Measurements from ENCODE around the gene ANKRD30B. TPM values are rescaled to one million over a fixed set of nuclear protein-coding genes. Genes with fewer than 3 reads are reported as not detected.
"Not testable (repeated sequence)": the region's sequence is repeated elsewhere in the genome, so short reads cannot be mapped to it uniquely, and the experiment has no call there.

Gene ANKRD30B
- total RNA-seq, 2 donors from 2014 or later, result not detected

DNA sequence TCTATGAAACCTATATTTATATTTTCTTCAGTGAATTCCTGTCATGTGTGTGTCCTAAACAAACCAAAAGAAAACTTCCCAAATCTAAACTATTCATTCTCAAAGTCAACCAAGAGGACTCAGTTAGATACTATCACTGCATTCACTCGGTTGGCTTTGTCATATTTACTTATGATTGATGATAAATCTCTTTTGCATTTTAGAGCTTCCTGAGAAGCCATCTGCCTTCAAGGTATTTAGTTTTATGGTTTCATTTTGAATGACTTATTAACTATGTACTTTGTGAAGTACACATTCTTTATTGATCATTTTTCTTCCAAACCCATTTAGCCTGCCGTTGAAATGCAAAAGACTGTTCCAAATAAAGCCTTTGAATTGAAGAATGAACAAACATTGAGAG is 36.2 kb downstream of the ANKRD30B start:
- H3K27ac ChIP-seq, result no peak overlapping the region
- TF ChIP-seq, protein P1, sequence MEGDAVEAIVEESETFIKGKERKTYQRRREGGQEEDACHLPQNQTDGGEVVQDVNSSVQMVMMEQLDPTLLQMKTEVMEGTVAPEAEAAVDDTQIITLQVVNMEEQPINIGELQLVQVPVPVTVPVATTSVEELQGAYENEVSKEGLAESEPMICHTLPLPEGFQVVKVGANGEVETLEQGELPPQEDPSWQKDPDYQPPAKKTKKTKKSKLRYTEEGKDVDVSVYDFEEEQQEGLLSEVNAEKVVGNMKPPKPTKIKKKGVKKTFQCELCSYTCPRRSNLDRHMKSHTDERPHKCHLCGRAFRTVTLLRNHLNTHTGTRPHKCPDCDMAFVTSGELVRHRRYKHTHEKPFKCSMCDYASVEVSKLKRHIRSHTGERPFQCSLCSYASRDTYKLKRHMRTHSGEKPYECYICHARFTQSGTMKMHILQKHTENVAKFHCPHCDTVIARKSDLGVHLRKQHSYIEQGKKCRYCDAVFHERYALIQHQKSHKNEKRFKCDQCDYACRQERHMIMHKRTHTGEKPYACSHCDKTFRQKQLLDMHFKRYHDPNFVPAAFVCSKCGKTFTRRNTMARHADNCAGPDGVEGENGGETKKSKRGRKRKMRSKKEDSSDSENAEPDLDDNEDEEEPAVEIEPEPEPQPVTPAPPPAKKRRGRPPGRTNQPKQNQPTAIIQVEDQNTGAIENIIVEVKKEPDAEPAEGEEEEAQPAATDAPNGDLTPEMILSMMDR (IDR thresholded peaks at IDR 0.05), result no peak

DNA sequence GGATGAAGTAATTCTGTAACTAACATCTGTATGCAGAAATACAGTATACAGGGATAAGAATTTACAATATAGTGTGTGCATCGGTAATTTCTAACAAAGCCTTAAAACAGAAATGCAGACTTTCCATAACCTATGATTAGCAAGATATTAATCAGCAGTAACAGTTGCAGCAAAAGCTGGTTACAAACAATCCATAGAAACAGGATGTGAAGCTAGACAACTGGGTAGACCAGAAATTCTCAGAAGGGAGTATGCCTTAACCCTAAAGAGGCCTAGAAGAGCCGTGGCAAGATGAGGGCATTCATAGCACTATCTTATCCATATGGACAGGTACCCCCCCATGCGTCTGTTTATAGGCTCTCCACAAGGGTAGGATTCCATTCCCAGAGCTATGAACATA is 48.9 kb downstream of the ANKRD30B start:
- not testable (repeated sequence) for H3K27ac ChIP-seq; H3K27me3 ChIP-seq (replicated peaks; ENCODE audit: insufficient read depth); H3K9me3 ChIP-seq; ATAC-seq (ENCODE audit: insufficient number of reproducible peaks, low FRiP score, low read depth); DNase-seq (ENCODE audit: low spot score); H3K4me3 ChIP-seq; H3K4me1 ChIP-seq (ENCODE audit: control insufficient read depth in 1 of 2, low read depth in 2 of 2); H3K36me3 ChIP-seq

More for the DNA sequence above, 36.2 kb downstream of the ANKRD30B start:
- Histone ChIP-seq H3K4me1 (ENCODE audit: control insufficient read depth in 1 of 2, low read depth in 2 of 2) (no peaks in the 10 kb centered on the region), H3K4me3 (no peak overlapping the region), H3K27me3 (replicated peaks; ENCODE audit: insufficient read depth) (no peaks in the 10 kb centered on the region), H3K36me3 (no peaks in the 10 kb centered on the region), H3K9me3 (no peaks in the 10 kb centered on the region)
- no peak for DNase-seq (ENCODE audit: low spot score)
- ATAC-seq (ENCODE audit: insufficient number of reproducible peaks, low FRiP score, low read depth), result no peak

DNA sequence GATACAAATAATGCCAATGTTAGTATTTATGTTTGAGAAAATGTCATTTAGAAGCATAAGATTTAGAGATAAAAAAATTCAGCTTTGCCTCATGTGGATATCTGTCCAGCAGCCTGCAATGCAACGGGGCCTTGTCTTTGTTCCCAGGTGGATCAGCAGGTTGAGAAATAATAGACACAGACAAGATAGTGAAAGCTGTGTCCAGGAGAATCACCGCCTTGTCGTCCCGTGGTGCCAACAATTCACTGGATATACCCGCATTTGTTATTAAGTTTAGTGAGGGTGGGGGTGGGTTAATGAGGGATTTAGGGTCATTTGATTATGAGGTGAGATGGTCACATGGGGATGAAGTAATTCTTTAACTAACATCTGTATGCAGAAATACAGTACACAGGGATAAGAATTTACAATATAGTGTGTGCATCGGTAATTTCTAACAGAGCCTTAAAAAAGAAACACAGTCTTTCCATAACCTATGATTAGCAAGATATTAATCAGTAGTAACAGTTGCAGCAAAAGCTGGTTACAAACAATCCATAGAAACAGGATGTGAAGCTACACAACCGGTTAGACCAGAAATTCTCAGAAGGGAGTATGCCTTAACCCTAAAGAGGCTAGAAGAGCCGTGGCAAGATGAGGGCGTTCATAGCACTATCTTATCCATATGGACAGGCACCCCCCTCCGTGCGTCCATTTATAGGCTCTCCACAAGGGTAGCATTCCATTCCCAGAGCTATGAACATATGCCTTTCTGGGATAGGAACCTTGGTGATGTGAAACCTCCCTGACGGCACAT is 50.2 kb downstream of the ANKRD30B start:
- H3K27me3 ChIP-seq (replicated peaks; ENCODE audit: insufficient read depth); H3K27ac ChIP-seq; DNase-seq (ENCODE audit: low spot score); H3K4me1 ChIP-seq (ENCODE audit: control insufficient read depth in 1 of 2, low read depth in 2 of 2); H3K4me3 ChIP-seq; H3K36me3 ChIP-seq; ATAC-seq (ENCODE audit: insufficient number of reproducible peaks, low FRiP score, low read depth); H3K9me3 ChIP-seq: not testable (repeated sequence)

DNA sequence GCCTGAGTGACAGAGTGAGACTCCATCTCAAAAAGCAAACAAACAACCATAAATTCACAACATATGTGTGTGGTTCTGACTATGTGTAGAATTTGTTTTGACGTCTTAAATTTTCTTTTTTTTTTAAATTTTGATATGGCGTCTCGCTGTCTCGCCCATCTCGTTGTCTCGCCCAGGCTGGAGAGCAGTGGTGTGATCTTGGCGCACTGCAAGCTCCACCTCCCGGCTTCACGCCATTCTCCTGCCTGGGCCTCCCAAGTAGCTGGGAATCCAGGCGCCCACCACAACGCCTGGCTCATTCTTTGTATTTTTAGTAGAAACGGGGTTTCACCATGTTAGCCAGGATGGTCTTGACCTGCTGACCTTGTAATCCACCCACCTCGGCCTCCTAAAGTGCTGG is 63.1 kb downstream of the ANKRD30B start:
- not testable (repeated sequence) for H3K9me3 ChIP-seq; H3K27ac ChIP-seq; H3K4me1 ChIP-seq (ENCODE audit: control insufficient read depth in 1 of 2, low read depth in 2 of 2); H3K27me3 ChIP-seq (replicated peaks; ENCODE audit: insufficient read depth); ATAC-seq (ENCODE audit: insufficient number of reproducible peaks, low FRiP score, low read depth); H3K4me3 ChIP-seq; DNase-seq (ENCODE audit: low spot score); H3K36me3 ChIP-seq

DNA sequence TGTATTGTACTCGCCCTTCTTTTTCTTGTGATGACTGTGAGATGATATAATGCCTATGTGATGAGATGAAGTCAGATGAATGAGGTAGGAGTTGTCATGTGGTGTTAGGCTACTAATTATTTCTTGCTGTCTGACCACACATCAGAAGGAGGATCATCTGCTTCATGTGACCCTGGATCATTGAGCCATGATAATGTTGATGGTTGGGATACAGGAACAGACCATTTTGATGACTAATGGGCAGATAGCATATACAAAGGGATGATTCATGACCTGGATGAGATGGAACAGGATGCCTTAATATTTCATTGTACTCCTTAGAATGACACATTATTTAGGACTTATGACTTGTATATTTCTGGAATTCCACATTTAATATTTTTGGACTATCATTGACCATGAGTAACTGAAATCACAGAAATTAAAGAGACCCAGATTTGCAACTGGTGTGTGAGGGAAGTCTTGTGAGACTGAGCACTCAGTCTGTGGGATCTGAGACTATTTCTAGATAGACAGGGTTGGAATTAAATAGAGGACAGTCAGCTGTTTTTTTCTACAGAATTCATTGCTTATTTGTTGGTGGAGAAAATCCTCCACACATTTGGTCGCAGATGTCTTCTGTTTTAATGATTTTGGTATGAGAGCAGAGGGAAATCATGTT is 79.1 kb downstream of the ANKRD30B start:
- H3K36me3 ChIP-seq; H3K9me3 ChIP-seq; DNase-seq (ENCODE audit: low spot score); H3K4me3 ChIP-seq; H3K27ac ChIP-seq; H3K4me1 ChIP-seq (ENCODE audit: control insufficient read depth in 1 of 2, low read depth in 2 of 2); H3K27me3 ChIP-seq (replicated peaks; ENCODE audit: insufficient read depth); ATAC-seq (ENCODE audit: insufficient number of reproducible peaks, low FRiP score, low read depth): not testable (repeated sequence)

DNA sequence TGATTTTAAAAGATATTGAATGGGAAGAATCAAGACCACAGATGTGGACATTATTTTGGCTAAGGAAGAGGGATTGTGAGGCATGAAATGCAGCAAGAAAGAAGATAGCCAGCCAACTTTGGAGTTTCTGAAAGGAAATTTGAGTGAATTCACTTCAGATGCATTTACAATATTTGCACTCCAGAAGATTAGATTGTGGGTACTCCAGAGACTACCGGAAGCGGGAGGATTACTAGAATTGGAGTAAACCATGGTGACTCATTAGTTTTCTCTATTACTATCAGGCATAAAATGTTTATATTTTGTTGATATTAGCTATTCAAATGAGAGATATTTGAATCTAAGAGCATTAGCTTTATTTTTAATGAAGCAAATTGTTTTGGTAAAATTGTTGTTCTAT is 93.6 kb downstream of the ANKRD30B start:
- H3K36me3 ChIP-seq; H3K4me1 ChIP-seq (ENCODE audit: control insufficient read depth in 1 of 2, low read depth in 2 of 2); DNase-seq (ENCODE audit: low spot score); H3K4me3 ChIP-seq; H3K27ac ChIP-seq; H3K9me3 ChIP-seq; ATAC-seq (ENCODE audit: insufficient number of reproducible peaks, low FRiP score, low read depth); H3K27me3 ChIP-seq (replicated peaks; ENCODE audit: insufficient read depth): not testable (repeated sequence)

DNA sequence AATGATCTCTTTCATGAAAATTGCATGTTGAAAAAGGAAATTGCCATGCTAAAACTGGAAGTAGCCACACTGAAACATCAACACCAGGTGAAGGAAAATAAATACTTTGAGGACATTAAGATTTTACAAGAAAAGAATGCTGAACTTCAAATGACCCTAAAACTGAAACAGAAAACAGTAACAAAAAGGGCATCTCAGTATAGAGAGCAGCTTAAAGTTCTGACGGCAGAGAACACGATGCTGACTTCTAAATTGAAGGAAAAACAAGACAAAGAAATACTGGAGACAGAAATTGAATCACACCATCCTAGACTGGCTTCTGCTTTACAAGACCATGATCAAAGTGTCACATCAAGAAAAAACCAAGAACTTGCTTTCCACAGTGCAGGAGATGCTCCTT is 103.6 kb downstream of the ANKRD30B start:
- not testable (repeated sequence) for H3K27ac ChIP-seq; H3K9me3 ChIP-seq; ATAC-seq (ENCODE audit: insufficient number of reproducible peaks, low FRiP score, low read depth); DNase-seq (ENCODE audit: low spot score); H3K4me1 ChIP-seq (ENCODE audit: control insufficient read depth in 1 of 2, low read depth in 2 of 2); H3K36me3 ChIP-seq; H3K27me3 ChIP-seq (replicated peaks; ENCODE audit: insufficient read depth); H3K4me3 ChIP-seq

DNA sequence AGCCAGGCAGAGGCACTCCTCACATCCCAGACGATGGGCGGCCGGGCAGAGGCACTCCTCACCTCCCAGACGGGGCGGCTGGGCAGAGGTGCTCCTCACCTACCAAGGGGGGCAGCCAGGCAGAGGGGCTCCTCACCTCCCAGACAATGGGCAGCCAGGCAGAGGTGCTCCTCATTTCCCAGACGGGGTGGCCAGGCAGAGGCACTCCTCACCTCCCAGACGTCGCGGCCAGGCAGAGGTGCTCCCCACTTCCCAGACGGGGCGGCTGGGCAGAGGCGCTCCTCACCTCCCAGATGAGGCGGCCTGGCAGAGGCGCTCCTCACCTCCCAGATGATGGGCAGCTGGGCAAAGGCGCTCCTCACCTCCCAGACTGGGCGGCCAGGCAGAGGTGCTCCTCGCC is 107.7 kb downstream of the ANKRD30B start:
- H3K27ac ChIP-seq; DNase-seq (ENCODE audit: low spot score); H3K27me3 ChIP-seq (replicated peaks; ENCODE audit: insufficient read depth); H3K4me3 ChIP-seq; H3K9me3 ChIP-seq; H3K36me3 ChIP-seq; ATAC-seq (ENCODE audit: insufficient number of reproducible peaks, low FRiP score, low read depth); H3K4me1 ChIP-seq (ENCODE audit: control insufficient read depth in 1 of 2, low read depth in 2 of 2): not testable (repeated sequence)

DNA sequence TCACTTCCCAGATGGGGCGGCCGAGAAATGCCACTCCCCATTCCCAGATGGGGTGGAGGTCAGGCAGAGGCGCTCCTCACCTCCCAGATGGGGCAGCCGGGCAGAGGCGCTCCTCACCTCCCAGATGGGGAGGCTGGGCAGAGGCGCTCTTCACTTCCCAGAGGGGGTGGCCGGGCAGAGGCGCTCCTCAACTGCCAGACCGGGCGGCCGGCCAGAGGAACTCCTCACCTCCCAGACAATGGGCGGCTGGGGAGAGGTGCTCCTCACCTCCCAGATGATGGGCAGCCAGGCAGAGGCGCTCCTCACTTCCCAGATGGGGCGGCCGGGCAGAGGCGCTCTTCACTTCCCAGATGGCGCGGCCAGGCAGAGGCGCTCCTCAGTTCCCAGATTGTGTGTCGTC is 108.3 kb downstream of the ANKRD30B start:
- H3K4me3 ChIP-seq; ATAC-seq (ENCODE audit: insufficient number of reproducible peaks, low FRiP score, low read depth); H3K27ac ChIP-seq; DNase-seq (ENCODE audit: low spot score); H3K36me3 ChIP-seq; H3K9me3 ChIP-seq; H3K27me3 ChIP-seq (replicated peaks; ENCODE audit: insufficient read depth); H3K4me1 ChIP-seq (ENCODE audit: control insufficient read depth in 1 of 2, low read depth in 2 of 2): not testable (repeated sequence)

DNA sequence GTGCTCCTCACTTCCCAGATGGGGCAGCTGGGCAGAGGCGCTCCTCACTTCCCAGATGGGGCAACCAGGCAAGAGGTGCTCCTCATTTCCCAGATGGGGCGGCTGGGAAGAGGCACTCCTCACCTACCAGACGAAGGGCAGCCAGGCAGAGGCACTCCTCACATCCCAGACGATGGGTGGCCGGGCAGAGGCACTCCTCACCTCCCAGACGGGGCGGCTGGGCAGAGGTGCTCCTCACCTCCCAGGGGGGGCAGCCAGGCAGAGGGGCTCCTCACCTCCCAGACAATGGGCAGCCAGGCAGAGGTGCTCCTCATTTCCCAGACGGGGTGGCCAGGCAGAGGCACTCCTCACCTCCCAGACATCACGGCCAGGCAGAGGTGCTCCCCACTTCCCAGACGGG is 110.5 kb downstream of the ANKRD30B start:
- not testable (repeated sequence) for H3K27ac ChIP-seq; DNase-seq (ENCODE audit: low spot score); H3K4me3 ChIP-seq; H3K36me3 ChIP-seq; H3K4me1 ChIP-seq (ENCODE audit: control insufficient read depth in 1 of 2, low read depth in 2 of 2); ATAC-seq (ENCODE audit: insufficient number of reproducible peaks, low FRiP score, low read depth); H3K27me3 ChIP-seq (replicated peaks; ENCODE audit: insufficient read depth); H3K9me3 ChIP-seq

DNA sequence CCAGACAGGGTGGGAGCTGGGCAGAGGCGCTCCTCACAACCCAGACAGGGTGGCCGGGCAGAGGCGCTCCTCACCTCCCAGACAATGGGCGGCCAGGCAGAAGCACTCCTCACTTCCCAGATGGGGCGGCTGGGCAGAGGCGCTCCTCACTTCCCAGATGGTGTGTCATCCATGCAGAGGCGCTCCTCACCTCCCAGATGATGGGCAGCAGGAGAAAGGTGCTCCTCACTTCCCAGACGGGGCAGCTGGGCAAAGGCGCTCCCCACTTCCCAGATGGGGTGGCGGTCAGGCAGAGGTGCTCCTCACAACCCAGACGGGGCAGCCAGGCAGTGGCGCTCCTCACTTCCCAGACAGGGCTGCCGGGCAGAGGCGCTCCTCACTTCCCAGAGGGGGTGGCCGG is 112.0 kb downstream of the ANKRD30B start:
- not testable (repeated sequence) for H3K27me3 ChIP-seq (replicated peaks; ENCODE audit: insufficient read depth); H3K9me3 ChIP-seq; H3K27ac ChIP-seq; ATAC-seq (ENCODE audit: insufficient number of reproducible peaks, low FRiP score, low read depth); H3K4me3 ChIP-seq; DNase-seq (ENCODE audit: low spot score); H3K4me1 ChIP-seq (ENCODE audit: control insufficient read depth in 1 of 2, low read depth in 2 of 2); H3K36me3 ChIP-seq

DNA sequence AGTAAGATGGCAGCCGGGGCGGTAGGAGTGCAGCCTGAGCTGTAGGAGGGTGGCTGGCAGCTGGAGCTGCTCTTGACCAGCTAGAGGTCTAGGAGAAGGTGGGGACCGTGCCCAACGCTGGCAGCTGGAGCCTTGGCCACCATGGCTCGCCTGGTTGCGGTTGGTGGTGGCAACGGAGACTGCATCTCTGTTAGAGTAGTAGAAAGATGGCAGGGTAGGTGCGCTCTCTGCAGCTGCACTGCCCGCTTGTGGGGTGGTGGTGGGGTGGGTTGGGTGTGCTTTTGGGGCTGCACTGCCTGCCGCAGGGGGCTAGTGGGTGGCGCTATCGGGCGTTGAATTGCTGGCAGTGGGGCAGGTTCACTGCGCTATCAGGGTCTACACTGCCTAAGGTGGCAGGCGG is 118.5 kb downstream of the ANKRD30B start:
- ATAC-seq (ENCODE audit: insufficient number of reproducible peaks, low FRiP score, low read depth), result not testable (repeated sequence)

More for the DNA sequence above, 118.5 kb downstream of the ANKRD30B start:
- not testable (repeated sequence) for H3K4me3 ChIP-seq; H3K27me3 ChIP-seq (replicated peaks; ENCODE audit: insufficient read depth); H3K9me3 ChIP-seq; DNase-seq (ENCODE audit: low spot score); H3K36me3 ChIP-seq; H3K4me1 ChIP-seq (ENCODE audit: control insufficient read depth in 1 of 2, low read depth in 2 of 2); H3K27ac ChIP-seq
